ENCODE results near the gene LDLRAD4. TPM values are rescaled to one million over a fixed set of nuclear protein-coding genes. Genes with fewer than 3 reads are reported as not detected.

The LDLRAD4 gene
- total RNA-seq, 1 donor: 0.54 TPM

DNA sequence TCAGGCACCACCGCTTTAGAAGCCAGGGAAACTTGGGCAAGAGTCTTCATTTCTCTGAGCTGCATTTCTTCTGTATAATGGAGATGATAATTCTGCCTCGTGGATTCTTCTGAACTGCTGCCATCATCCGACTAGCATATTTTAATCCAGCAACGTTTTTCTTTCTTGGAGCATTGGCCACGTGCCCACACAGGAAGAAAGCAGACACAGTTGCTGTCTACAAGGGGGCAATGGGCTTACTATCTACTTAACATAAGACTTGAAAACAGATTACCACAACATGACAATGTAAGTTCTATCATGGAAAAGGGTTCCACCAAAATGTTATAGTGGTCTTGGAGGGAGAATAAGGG lies 331.3 kb downstream of the LDLRAD4 start:
- no peak for DNase-seq (ENCODE audit: low read depth)
- H3K4me3 ChIP-seq (ENCODE audit: low read depth, low read length): no peak overlapping the region
- TF ChIP-seq, protein P1, sequence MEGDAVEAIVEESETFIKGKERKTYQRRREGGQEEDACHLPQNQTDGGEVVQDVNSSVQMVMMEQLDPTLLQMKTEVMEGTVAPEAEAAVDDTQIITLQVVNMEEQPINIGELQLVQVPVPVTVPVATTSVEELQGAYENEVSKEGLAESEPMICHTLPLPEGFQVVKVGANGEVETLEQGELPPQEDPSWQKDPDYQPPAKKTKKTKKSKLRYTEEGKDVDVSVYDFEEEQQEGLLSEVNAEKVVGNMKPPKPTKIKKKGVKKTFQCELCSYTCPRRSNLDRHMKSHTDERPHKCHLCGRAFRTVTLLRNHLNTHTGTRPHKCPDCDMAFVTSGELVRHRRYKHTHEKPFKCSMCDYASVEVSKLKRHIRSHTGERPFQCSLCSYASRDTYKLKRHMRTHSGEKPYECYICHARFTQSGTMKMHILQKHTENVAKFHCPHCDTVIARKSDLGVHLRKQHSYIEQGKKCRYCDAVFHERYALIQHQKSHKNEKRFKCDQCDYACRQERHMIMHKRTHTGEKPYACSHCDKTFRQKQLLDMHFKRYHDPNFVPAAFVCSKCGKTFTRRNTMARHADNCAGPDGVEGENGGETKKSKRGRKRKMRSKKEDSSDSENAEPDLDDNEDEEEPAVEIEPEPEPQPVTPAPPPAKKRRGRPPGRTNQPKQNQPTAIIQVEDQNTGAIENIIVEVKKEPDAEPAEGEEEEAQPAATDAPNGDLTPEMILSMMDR (IDR thresholded peaks at IDR 0.05; ENCODE audit: insufficient read depth, low read length): no peak

DNA sequence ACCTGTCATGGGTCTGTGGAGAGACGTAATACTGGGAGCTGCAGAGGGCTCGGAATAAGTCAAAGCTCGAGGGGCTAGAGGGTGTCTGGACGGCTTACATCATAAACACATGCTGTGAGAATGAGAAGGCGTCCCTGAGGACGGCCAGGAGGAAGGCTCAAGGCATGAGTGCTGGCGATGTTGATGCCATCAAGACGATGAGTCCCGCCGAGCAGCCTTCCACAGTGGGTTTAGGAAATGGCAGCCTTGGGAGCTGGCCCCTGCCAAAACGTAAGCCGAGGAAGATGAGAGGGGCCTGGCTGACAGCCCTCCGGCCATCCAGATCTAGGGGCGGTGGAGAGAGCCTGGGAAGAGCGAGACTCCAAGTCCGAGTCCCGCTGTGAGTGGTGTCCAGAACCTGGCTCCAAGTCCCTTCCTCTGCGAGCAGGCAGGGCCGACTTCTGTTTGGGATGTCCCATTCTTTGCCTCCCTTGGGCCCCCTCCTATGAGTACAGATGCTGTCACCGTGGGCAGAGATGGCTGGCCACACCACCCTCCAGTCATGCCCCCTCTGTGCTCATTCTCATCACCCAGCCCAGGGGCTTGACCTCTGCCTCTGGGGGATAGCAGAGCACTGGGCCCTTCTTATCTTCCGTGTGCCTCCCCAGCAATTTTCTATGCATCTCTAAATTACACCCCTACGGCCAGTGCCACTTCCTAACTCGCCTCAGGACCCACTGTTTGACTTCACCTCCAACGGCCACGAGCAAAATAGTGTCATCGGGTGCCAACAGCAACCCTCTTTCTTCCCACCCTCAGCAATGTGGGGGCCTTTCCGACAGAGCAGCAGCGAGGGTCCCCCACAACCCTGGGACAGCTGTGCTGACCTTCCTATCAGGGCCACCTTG lies 332.1 kb downstream of the LDLRAD4 start:
- no peak overlapping the region for H3K4me3 ChIP-seq (ENCODE audit: low read depth, low read length)
- no peak for DNase-seq (ENCODE audit: low read depth)
- TF ChIP-seq, protein P1 (IDR thresholded peaks at IDR 0.05; ENCODE audit: insufficient read depth, low read length): no peak

DNA sequence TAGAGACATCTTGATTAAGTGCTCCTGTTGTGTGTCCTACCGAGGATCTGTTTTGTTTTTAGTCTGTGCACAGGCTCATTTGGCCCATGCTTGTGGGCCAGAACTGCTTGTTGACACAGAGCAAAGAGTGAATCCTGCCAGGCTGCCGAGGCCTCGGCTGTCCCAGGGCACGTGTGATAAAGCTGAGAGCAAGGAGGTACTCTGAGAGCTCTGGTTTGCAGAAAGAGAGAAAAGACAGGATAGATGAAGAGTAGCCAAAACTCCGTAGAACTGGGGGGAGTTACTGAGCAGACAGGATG lies 332.7 kb downstream of the LDLRAD4 start:
- no peak for DNase-seq (ENCODE audit: low read depth)
- TF ChIP-seq, protein P1 (IDR thresholded peaks at IDR 0.05; ENCODE audit: insufficient read depth, low read length): no peak
- no peak overlapping the region for H3K4me3 ChIP-seq (ENCODE audit: low read depth, low read length)

DNA sequence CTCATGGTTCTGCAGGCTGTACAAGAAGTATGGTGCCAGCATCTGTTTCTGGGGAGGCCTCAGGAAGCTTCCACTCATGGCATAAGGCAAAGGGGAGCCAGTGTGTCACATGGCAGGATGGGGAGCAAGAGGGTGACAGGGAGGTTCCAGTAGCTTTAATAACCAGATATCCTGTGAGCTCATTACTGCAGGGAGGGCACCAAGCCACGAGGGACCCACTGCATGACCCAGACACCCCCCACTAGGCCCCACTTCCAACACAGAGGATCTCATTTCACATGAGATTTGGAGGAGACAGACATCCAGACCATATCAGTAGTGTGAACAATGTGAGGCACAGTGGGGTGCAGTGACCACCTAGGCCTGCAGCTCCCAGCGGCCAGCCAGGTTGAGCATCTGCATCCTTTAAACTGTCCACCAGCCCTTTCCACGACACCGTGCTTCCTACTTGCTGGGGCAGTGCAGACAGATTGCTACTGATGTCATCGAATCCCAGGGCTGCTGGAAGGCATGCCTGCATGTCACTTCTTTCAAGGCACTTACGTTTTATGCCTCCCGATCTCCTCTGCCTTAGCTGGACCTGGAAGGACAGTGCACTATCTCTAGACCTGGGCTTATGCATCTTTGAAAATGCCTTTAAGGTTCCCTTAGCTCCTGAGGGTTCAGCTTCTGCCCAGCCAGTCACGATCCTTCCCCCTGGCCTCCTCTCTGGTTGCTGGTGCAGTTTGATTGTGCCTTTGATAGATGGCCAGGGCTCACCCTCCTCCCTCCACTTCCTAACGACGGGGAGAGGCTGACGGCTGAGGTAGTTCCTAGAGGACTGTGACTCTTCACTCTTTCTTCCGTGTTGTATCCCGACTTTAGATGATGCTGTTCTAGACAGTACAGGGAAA lies 333.5 kb downstream of the LDLRAD4 start:
- H3K4me3 ChIP-seq (ENCODE audit: low read depth, low read length): no peak overlapping the region
- TF ChIP-seq, protein P1 (IDR thresholded peaks at IDR 0.05; ENCODE audit: insufficient read depth, low read length): no peak
- DNase-seq (ENCODE audit: low read depth): no peak

DNA sequence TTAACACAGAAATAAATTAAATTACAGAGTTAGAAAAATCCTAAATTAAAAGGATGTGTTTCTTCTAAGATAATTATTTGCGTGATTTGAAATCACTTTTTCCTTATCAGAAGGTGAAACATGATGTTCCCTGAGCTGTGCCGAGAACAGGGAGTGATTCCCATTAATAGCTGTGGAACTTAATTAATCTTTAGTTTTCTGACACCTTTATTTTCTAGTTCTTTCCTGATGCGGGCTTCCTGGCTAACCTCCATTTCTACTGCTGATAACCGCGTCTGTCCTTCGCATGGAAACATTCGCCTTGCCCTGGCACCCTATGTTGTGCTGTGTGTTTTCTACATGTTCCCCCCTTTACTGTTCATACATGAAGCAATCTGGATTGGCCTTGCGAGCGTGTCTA lies 334.9 kb downstream of the LDLRAD4 start:
- DNase-seq (ENCODE audit: low read depth): no peak
- TF ChIP-seq, protein P1 (IDR thresholded peaks at IDR 0.05; ENCODE audit: insufficient read depth, low read length): no peak
- H3K4me3 ChIP-seq (ENCODE audit: low read depth, low read length): no peak overlapping the region

DNA sequence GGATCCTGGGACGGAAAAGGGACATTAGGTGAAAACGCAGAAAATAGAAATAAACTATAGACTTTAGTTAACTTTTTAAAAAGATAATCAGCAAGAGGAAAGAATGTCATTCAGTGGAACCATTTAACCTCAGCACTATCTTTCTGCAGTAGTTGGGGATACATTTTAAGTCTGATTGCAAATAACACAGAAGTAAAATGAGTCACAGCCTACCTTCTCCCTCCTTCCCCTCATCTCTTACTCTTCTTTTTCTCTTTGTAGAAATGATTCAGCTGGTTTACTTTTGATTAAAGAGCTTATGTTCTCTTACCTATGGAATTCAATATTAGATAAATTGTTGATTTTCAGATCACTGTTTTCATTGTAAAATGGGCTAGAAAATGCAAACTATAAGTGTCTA lies 336.6 kb downstream of the LDLRAD4 start:
- DNase-seq (ENCODE audit: low read depth): no peak
- TF ChIP-seq, protein P1 (IDR thresholded peaks at IDR 0.05; ENCODE audit: insufficient read depth, low read length): no peak

More for the DNA sequence above, 336.6 kb downstream of the LDLRAD4 start:
- H3K4me3 ChIP-seq (ENCODE audit: low read depth, low read length): no peak overlapping the region
